ENCODE data around the gene REST.
A peak's percentile ranks its signal among the peaks of the same experiment; 100 is the strongest.

REST gene

DNA sequence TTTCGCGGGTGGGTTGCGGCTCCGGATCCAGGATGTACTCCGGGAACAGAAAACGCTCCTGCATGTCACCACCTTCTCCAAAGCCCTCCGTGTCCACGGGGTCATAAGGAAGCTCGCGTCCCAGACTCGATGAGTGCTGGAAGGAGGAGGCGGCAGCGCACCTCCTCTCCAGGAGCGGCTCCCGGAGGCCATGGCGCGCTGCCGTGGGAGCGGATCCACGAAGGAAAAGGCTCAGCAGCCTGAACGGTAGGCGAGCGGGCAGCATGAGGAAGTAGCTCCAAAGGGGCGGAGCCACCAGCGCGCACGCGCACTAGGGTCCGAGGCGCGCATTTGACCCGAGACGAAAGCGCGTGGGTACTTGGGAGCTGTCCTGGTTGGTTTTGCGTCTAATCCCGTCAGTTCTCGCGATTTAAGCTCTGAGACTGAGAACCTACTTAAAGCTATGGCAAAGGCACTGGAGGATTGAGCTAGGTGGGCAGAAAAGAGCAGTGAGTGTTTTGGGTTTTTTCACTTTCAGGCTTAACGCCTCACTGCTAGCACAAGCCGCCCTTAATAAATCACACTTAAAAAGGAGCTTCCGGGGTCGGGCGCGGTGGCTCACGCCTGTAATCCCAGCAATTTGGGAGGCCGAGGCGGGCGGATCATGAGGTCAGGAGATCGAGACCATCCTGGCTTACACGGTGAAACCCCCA lies 69.8 kb downstream of the REST start, which contains the start of gene NOA1:
Gene NOA1 (minus strand): TSS at position 286 of the 692 bp plus-strand sequence. CDS start 21 bp downstream, at position 265.
- peak; percentile 98 for DNase-seq (ENCODE audit: low read depth, low spot score)

- DNase-seq (ENCODE audit: low read depth, low spot score) = peak; percentile 65
Measured at GRCh38 chr4:56978750-56979303, 71.1 kb downstream of the REST start, which contains the start of gene POLR2B. POLR2B (plus strand) TSS chr4:56978896; CDS start chr4:56978986, 90 bp downstream.

- no peak for DNase-seq (ENCODE audit: low read depth, low spot score)
Measured at GRCh38 chr4:56979421-56980072, 71.8 kb downstream of the REST start.

- no peak for DNase-seq (ENCODE audit: low read depth, low spot score)
Measured at GRCh38 chr4:56981795-56982201, 74.1 kb downstream of the REST start.

GRCh38 chr4:56986192-56986591 lies 78.5 kb downstream of the REST start:
- DNase-seq (ENCODE audit: low read depth, low spot score) = no peak

DNA sequence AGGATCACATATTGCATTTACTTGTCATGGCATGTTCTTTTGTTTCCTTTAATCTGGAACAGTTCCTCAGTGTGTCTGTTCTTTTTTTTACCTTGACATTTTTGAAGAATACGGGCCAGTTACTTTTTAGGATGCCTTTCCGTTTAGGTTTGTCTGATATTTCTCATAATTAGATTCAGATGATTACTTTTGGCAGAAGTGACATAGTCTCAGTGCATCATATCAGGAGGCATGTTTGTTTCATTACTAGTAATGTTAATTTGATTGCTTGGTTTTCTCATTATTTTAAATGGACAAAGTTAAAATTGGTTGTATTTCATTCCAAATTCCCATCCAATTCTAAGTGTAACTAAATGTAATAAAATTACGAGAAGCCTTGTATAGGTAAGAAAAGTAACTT lies 79.3 kb downstream of the REST start:
- no peak for DNase-seq (ENCODE audit: low read depth, low spot score)

- DNase-seq (ENCODE audit: low read depth, low spot score) = no peak
Measured at GRCh38 chr4:56990109-56990905, 82.6 kb downstream of the REST start.

GRCh38 chr4:56995525-56995924 lies 87.8 kb downstream of the REST start:
- DNase-seq (ENCODE audit: low read depth, low spot score) = no peak

- no peak for DNase-seq (ENCODE audit: low read depth, low spot score)
Measured at GRCh38 chr4:56999751-57000150, 92.1 kb downstream of the REST start.

DNA sequence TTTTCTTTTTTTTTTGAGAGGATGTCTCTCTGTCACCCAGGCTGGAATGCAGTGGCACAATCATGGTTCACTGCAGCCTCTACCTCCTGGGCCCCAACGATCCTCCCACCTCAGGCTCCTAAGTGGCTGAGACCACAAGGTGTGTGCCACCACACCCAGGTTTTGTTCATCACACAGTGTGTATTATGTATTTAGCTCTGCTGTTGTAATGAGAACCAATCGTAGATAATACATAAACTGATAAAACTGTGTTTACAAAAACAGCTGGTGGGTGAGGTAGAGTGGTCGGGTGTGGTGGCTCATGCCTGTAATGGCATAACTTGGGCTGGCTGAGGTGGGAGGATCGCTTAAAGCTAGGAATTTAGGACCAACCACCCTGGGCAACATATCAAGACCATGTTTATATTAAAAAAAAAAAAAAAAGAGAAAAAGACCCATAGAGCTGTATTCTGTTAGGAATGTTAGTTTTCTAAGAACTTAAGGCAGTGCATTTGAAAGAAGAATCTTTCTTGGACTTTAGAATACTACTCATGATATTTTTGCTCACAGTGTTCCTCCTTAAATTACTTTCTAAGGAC lies 105.9 kb downstream of the REST start:
- no peak for DNase-seq (ENCODE audit: low read depth, low spot score)

Data from brain pericyte (primary cell).